Eye (tissue), 1 donor: Measurements from ENCODE around the gene COPRS.
"Not testable (repeated sequence)": the region's sequence is repeated elsewhere in the genome, so short reads cannot be mapped to it uniquely, and the experiment has no call there.

ENCODE experiments used
- DNase-seq: peaks from one replicate; pipeline ENCODE4 v3.0.0-alpha.2; 2015

COPRS gene

DNA sequence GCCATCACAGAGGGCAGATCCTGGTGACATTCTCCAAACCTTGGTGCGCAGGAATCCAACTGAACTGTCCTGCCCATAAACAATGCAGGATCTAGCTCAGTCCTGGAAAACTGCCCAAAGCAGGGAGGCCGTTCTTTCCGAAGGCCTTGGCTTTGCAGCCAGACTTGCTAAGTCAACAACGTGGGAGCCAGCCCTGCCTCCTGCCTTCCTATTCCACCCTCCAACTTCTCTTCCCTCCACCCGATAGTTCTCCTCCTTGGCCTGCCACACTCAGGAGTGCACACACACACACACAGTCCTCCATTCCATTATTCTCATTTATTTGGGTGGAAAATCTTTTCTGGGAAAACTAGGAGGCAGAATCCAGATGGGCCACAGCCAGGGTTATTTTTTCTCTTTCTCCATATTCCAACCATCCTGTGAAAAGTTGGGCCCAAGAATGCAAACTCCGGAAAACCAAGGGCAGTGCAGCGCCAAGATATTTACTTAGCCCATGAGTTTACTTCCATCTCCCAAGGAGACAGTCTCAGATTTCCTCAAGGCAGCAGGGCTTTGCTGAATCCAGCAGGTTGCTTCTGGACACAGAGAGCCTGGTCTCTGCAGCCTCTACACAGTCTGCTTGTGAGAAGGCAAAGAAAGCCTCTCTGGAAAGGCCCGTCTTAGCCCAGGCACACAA lies 15.8 kb downstream of the COPRS start:
- peak; percentile 36 for DNase-seq

DNA sequence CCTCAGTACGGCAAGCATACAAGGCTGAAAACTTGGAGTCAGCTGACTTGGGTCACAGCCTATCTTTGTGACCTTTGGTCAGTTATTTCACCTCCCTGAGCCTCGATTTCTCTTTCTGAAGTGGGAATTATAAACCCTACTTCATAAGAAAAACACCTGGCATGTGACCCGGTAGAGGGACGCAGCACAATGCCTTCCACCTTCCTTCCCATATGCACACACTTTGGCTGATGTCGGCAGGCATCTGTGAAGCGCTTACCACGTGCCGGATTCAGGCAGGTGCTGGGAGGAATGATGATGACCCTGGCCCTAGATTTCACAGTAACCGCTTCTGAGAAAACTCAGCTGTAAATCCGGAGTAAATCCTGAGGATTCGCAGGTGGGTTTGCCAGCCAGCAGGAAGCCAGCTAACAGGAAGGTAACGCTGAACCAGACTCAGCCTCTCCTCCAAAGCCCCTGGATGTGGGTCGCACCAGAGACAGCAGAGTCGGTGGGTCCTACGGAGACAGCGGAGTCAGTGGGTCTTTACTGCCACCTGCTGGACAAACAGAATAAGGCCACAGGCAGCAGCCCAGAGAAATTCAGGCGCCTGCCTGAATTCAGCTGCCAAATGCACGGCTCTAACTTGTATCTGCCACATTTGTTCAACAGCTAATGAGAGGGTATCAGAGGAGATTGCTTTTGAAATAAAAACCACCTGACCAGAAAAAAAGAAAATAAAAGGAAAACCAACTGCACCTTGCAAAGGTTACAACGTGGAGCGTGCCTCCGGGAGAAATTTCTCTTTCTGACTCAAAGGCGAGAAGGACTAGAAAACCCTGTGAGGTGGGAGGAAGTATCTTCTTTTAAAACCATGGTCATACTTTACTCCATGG lies 16.6 kb downstream of the COPRS start:
- peak; percentile 95 for DNase-seq

DNA sequence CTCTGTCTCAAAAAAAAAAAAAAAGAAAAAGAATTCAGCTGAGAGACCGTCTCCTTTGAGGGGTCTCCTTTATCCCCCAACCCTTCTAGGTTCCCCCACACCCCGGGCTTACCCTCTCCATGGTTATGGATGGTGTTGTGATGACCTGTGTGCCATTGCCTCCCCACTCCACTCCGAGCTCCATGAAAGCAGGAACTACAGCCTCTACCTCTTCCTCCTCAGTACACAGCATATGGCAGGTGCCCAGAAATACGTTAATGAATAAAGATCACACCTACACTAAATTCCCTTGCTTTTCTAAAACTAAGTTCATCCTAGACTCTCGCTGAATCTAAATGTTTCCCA lies 17.2 kb downstream of the COPRS start:
- no peak for DNase-seq

DNA sequence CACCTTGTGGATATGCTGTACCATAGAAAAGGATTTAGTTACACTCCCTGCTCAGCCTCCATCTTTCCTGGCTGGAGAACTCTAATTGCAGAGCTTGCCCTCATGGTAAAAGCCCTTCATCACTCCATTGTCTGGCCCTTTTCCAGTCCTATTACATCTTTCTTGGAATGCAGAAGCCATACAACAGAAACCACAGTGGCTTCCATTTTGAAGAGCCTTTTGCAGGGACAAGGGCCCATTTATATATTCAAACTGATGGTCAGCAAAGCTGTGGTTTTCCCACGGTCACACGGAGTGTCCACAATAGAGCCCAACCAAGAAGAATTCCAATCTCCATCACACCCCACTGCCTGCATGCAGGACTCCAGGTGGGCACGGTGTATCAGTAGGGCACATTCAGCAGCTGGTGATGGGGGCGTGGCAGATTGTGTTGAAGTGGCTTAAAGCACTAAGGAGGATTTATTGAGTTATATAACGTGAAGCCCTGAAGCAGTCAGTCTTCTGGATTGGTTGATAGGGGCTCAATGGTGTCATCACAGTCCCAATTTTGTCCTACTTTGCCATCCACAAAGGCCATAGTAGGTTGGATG lies 20.3 kb downstream of the COPRS start:
- no peak for DNase-seq

DNA sequence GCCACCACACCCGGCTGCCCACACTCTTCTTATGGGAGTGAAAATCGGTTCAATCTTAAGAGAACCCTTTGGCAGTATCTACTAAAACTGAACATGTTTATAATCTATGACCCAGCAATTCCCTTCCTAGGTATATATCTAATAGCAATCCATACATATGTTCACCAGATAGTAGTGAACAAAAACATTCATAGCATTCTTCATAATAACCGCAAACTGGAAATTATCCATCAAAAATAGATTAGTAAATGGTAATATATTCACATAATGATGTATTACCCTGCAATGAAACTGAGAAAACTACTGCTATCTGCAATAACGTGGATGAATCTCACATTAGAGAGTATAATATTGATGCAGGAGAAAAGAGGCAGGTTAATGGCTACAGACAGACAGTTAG lies 23.1 kb downstream of the COPRS start:
- DNase-seq, result no peak

DNA sequence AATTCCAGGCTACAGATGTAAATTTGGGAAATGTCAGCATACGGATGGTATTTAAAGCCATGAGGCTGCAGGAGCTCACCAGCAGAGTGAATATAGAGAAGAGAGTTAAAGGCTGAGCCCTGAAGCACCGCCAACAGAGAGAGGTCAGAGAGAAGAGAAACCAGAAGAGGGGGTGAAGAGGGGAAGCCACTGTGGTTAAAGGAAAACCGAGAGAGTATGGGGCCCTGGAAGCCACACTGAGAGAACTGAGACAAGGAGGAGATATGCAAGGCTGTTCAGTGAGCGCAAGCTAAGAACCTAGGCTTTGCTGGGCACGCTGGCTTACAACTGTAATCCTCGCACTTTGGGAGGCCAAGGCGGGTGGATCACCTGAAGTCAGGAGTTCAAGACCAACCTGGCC lies 24.6 kb downstream of the COPRS start:
- no peak for DNase-seq

DNA sequence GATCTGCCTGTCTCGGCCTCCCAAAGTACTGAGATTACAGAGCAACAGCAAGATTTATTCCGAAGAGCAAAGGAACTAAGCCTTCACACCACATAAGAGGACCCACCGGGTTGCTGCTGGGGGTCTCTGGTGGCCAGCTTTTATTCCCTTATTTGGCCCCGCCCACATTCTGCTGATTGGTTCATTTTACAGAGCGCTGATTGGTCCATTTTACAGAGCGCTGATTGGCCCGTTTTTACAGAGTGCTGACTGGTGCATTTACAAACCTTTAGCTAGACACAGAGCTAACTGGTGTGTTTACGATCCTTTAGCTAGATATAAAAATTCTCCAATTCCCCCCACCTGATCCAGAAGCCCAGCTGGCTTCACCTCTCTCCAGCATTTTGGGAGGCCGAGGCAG lies 26.3 kb downstream of the COPRS start:
- DNase-seq, result no peak

DNA sequence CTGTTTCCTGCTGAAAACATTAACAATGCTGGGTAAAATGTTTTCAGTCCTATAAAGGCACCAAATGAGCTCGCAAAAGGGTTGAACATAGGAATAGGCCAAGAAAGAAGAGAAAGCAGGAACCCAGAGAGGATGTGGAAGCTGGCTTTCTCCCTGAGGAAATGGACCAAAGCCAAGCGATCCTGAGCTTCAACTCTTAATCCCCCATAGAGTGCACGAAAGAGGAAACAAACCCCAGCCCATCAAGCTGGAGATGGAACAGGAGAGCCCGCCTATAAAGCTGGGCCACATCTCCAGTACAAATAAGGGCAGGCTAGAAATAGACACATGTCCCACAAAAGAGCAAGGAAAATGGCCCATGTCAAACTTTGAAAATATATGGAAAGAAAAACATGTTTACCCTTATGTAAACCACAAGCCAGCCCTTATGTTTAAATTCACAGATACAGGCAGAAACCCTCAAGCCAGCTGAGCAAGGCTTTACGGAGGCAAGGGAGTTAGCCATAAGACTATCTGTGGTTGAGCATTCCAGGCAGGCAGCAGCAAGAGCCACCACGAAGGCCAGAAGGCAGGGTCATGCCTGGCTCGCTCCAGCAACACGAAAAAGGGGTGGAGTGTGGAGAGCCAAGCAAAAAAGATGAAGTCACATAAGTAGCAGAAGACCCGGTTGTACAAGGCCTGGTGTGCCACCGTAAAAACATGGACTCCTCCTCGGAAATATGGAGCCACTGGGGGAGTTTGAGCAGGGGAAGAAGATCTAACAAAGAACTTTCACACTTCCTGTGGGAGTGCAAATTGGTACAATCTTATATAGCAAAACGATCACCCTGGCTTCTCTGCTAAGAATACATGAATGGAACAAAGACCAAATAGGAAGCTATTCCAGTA lies 27.8 kb downstream of the COPRS start:
- DNase-seq, result no peak

DNA sequence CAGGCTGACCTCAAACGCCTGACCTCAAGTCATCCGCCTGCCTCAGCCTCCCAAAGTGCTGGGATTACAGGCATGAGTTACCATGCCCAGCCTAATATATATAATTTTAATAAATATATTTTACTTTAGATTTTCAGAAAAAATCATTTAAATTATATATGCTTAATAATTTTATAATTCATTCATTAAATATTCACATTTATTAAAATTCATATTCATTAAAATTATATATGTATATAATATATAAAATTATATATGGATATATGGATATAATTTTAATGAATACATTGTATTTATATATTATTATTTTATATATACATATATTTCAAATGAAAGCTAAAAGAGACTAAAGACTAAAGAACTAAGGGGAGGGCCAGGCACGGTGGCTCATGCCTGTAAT lies 29.4 kb downstream of the COPRS start:
- DNase-seq, result no peak

DNA sequence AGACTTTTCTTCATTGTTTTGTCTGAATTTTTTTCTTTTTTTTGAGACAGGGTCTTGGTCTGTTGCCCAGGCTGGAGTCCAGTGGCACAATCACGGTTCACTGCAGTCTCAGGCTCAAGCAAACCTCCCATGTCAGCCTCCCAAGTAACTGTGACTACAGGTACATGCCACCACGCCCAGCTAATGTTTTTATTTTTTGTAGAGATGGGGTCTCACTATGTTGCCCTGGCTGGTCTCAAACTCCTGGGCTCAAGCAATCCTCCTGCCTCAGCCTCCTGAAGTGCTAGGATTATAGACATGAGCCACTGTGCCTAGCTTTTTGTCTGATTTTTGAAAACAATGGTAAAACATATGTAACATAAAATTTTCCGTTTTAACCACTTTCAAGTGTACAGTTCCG lies 30.1 kb downstream of the COPRS start:
- DNase-seq, result not testable (repeated sequence)

DNA sequence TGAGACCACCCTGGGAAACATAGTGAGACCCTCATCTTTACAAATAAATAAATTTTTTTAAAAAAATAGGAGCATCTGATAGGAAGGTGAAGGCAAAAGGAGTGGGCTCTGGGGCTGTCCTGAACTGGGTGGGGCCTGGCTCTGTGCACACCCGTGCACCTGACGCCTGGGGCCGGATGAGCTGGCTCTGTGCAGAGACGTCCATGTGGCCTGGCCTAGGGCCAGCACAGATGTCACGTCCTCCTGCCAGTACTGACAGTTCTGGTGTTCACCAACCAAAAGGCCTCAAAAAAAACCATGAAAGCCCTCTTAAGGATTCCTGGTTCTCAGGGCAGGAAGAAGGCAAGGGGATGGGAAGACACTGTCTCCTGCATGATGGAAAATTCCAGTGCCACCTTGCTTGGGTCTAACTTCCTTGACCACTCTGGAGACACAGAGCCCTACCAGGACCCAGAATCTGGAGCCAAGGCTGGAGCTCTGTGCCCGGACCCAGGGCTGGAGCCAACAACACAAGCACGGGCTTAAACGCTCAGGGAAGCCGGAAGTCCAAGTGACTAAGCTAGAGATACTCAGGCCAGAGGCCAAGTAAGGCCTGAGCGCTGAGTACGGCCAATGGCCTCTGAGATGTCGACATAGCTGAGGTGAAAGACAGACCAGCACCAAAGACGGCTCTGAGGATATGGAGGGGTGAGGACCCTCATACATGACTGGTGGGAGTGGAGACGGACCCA lies 32.9 kb downstream of the COPRS start:
- DNase-seq, result no peak

DNA sequence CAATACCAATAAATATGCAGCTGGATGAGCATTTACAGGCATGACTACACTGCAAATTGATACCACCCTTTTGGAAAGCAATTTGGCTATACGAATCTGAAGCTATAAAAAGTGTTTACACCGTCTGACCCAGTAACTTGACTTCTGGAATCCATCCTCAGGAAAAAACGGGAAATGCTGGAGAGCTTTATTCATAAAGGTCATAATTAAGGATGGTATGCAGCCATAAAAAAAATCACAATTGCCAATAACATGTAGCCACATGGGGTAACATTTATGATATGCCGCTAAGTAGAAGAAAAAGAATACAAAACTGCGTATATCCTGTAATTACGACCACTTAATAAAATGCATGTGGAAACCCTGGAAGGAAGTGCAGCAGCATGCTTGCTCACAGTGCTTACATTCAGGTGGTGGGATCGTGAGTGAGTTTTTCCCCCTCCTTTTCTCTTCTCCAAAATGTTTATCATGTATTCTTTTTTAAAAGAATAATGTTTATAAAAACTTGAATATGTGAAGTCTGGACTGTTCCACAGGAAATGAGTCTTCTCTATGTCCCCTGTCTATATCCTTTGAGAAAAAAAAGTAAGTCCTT lies 34.2 kb downstream of the COPRS start:
- DNase-seq, result no peak

DNA sequence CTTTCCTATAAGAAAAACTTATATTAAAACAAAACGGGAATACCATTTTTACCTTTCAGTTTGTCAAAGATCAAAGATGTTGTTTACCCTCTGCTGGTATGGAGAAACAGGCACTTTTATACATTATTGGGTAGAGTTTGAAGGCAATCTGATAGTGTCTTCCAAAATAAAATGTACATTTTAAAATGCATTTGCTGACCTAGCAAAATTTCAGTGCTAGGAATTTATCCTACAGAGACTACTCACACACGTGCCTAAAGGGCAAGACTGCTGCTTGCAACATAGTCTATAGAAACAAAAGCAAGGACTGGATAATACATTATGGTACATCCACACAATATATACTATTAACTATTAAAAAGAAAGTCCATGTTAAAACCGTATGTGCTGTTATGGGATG lies 36.0 kb downstream of the COPRS start:
- DNase-seq, result no peak

DNA sequence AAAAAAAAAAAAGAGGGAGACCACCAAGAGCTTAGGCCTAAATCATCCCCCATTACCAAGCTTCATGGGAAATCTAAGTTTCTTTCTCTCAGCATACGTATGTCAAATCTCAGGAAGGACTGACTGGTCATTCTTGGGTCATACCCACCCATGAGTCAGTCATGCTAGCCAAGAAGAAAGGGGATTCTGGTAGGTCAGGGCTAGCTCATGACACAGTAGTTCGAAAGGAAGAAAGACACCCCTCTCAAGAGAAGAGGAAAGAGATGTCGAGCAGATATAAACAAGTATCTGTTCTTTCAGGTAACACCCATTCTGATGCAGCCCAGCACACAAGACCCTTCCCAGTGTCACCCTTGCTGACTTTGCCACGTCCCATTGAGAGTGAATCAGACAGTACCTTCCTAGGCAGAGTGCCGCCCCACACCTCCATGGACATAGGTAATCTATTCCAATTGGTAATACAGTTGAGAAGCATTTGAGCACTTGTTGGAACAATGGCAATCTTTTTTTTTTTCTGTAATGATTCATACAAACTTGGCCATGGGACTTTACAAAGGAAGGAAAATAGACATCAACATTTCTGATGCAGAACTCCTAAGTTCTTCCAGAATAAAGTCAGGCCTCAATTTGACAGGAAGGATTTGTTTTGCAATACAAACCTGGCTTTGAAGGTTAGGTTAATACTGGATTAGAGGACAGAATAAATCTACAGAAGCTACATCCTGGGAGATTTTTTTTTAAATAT lies 38.2 kb downstream of the COPRS start:
- no peak for DNase-seq

DNA sequence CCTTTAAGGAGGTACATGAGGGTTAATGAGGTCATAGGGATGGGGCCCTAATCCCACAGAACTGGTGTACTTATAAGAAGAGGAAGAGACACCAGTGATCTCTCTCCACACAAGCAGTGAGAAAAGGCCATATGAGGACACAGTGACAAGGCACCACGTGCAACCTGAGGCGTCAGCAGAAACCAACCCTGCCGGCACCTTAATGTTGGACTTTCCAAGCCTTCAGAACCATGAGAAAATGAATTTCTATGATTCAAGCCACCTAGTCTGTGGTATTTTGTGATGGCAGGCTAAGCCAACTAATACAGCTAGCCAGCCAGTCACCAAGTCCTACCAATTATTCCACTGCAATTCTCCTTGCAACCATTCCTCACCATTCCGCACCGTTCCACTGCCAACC lies 39.5 kb downstream of the COPRS start:
- no peak for DNase-seq

DNA sequence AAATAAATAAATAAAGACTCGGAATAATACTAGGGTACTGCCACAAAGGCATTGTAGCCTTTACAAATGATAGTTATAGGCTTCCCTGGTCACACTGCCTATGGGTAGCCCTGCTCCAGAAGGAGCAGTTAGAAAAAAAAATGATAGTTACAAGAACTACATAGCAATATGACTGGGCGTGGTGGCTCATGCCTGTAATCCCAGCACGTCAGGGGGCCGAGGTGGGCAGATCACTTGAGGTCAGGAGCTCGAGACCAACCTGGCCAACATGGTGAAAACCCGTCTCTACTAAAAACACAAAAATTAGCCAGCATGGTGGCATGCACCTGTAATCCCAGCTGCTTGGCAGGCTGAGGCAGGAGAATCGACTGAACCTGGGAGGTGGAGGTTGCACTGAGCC lies 40.2 kb downstream of the COPRS start:
- not testable (repeated sequence) for DNase-seq

DNA sequence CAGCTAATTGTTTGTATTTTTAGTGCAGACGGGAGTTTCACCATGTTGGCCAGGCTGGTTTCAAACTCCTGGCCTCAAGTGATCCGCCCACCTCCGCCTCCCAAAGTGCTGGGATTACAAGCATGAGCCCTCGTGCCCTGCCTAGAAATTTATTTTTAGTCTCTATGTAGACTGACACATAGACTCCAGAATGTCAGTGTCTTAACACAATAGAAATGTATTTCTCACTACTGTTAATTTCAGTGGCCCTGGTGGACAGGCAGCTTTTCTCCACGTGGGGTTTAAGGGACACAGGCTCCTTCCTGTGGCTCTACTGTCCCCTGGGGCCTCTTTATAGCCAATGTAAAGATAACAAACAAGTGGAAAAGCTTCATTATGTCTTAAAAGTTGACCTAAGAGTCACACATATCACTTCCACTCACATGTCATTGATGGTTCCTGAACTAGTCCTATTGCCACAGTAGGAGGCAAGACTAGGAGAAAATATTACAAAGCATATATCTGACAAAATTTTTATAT lies 43.8 kb downstream of the COPRS start:
- no peak for DNase-seq

DNA sequence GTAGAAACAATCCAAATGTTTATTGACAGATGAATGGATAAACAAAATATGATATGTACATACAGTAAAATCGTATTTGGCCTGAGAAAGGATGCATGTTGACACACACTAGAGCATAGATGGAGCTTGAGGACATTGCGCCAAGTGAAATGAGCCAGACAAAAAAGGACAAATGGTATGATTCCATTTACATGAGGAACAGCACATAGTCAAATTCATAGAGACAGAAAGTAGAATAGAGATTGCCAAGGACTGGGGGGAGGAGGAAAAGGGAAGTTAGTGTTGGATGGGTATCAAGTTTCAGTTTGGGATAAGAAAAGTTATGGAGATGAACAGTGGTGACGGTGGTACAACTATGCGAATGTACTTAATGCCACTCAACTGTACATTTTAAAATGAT lies 47.9 kb downstream of the COPRS start:
- no peak for DNase-seq

DNA sequence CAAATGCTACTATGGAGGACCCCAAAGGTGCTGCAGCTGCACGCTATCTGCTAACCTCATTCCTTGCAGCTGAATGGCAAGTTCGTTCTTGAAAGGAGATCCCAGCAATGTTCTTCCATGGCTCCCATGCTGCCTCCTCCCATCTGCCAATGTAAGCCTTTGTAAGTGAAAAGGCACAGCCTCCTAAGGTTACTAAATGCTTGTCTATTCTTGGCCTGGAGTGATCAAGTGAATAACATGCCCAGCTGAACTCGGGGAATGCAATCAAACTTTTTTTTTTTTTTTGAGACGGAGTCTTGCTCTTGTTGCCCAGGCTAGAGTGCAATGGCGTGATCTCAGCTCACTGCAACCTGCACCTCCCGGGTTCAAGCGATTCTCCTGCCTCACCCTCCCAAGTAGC lies 49.2 kb downstream of the COPRS start:
- DNase-seq, result not testable (repeated sequence)

DNA sequence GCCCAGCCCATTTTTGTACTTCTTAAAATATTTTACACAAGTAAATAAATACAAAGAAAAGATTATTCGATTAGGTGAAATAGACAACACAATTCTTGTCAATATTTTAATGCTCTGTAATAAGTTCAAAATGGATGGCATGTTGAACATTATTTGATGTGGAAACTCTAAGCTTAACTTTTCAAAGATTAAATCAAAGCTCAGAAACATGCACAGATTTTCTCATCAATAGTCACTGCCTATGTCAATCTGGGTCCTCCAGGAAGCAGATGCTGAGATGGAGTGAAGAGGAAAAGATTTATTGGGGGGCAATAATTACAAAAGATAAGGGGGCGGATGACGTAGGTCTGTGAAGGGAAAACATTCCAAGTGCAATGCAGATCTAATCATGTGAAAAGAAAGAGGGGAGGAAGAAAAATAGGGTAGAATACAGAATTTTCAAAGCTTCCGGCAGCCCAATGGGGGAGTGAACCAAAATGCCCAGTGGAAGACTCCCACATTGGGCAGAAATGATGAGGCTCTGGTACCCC lies 50.5 kb downstream of the COPRS start:
- DNase-seq, result no peak

DNA sequence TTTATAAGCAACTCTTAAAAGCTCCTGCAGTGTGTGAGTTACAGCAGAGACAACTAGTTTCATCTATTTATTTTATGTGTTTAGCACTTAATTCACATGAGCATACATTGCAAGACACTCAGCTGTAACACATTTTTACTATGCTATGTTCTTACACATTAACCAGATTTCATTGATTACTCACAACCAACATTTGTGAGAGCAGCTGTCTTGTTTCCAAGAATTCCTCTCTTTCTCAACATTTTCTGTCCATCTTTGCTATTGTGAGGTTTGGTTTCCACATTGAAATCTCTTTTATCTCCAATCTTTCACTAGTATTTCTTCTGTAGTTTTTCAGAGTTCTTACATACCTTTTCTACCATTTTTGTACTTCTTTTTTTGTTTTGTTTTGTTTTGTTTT lies 51.2 kb downstream of the COPRS start:
- no peak for DNase-seq
